Hematopoietic multipotent progenitor cell treated with erythropoietin and hydrocortisone succinate and interleukin-3 and kit ligand, for 17 days (in vitro differentiated cells): Measurements from ENCODE around the gene SERTAD4.

Experiments
- DNase-seq: peaks from one replicate; pipeline ENCODE4 v3.0.0-alpha.2; 2015; ENCODE audit warnings: low spot score

SERTAD4 gene

GRCh38 chr1:210233216-210233494 is 559 bp downstream of the SERTAD4 start:
- no peak for DNase-seq

GRCh38 chr1:210233495-210234328 is 1.1 kb downstream of the SERTAD4 start:
- DNase-seq: no peak

DNA sequence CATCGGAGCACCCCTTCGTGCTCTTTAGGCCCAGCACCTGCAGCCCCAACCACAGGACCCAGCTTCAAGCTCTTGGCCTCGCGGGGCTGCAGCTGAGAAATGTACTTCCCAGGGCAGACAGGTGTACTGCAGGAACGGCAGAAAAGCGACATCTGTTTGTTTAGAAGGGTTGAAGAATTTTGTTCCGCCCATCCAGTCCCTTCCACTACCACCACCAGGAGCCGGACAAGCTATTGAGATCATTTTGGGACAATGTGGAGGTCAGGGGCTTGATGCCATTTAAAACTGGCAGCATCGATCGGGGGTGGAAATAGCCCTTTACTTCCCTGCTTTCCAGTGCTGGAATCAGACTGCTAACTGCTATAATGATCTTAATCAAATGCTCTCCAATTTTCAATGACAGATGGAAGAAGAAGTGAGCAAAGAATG is 1.7 kb downstream of the SERTAD4 start:
- no peak for DNase-seq

- no peak for DNase-seq
These were observed 2.9 kb downstream of the SERTAD4 start for GRCh38 chr1:210235363-210236053.

- no peak for DNase-seq
These were observed 3.8 kb downstream of the SERTAD4 start for GRCh38 chr1:210236386-210236839.

DNA sequence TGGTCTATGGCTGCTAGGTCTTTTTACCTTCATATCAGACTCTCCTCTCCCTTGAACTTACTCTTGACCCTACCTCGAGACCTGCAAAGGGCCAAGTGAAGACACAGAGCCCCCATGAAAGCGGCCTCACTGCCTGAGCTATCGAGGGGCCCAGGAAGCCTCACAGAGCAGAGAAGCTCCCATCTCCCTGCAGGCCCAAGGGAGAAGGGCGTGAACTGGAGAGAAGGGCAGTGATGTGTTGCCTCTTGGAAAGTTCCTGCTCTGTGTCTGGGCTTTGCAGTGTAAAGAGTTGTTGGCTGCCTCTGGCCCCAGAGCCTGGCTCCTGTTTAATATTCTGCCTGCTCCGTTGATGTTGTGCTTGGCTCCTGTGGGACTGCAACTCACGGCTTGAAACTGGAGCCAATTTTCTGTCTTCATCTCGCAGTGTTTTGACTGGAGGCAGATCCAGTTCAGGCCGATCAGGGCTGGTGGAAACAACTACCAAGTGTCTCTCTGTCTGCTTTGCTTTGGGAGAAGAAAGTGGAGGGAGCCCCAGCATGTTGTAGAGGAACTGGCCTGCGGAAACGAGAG is 4.3 kb downstream of the SERTAD4 start:
- no peak for DNase-seq

- DNase-seq: no peak
These were observed 4.9 kb downstream of the SERTAD4 start for GRCh38 chr1:210237479-210237878.

GRCh38 chr1:210237981-210238380 is 5.4 kb downstream of the SERTAD4 start:
- DNase-seq: no peak

GRCh38 chr1:210239349-210240111 is 6.9 kb downstream of the SERTAD4 start:
- DNase-seq: no peak

- DNase-seq: no peak
These were observed 8.5 kb downstream of the SERTAD4 start for GRCh38 chr1:210241121-210241520.

DNA sequence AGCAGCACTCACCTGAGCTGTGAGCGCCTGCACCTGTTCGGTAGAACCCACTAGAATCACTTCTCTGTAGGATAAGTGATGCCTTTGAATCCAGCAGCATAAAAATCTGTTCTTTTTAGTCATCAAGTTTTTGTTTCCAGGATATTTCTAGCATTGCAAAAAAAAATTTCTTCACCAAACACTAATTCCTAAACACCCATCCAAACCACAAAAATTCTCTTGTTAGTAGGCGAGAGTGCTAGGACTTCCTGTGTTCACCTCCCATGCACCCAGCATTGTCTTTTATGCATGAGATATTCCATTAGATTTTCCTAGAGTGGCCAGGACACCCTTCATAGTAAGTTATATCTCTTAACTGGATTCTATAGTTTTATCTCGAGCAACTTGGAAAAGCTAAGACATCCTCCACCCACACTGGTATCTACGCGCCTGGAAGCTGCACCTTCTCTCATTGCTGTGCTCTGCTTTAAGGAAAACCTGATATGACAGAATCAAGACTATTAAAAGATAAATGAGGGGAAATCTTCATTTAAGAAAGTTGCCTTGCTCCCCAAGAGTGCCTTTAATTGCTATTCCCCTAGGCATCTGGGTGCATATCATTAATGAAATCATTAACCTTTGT is 12.3 kb downstream of the SERTAD4 start:
- no peak for DNase-seq

- DNase-seq: no peak
These were observed 13.9 kb downstream of the SERTAD4 start for GRCh38 chr1:210246447-210246846.

DNA sequence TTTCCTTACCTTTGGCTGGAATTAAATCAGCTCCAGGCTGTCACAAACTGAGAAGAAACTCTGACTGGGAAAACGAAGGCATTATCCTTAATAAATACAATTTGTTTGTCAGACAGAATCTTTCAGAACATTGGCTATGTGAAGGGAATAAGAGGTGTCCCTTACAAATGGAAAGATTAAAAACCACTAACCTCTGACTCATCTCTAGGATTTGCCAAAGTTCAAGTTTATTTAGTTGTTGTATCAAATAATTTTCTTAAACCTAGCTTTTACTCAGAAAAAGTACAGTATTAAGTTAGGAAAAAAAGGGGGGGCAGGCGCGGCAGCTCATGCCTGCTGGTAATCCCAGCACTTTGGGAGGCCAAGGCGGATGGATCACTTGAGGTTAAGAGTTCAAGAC is 15.7 kb downstream of the SERTAD4 start:
- no peak for DNase-seq

DNA sequence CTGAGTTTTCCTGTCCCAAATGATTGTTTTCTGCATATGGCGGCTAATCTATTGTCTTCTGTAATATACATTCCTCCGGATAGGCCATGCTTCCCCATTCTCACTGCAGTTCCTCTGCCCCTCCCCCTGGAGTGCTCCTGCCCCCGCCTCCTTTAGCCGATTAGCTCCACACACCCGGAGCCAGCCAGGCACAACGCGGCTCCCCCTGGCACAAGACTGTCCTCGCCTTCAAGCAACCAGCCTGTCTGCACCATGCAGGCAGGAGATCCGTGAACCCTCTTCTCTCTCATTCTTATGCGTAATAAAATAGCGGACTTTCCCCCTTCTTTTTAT is 18.0 kb downstream of the SERTAD4 start:
- DNase-seq: no peak

DNA sequence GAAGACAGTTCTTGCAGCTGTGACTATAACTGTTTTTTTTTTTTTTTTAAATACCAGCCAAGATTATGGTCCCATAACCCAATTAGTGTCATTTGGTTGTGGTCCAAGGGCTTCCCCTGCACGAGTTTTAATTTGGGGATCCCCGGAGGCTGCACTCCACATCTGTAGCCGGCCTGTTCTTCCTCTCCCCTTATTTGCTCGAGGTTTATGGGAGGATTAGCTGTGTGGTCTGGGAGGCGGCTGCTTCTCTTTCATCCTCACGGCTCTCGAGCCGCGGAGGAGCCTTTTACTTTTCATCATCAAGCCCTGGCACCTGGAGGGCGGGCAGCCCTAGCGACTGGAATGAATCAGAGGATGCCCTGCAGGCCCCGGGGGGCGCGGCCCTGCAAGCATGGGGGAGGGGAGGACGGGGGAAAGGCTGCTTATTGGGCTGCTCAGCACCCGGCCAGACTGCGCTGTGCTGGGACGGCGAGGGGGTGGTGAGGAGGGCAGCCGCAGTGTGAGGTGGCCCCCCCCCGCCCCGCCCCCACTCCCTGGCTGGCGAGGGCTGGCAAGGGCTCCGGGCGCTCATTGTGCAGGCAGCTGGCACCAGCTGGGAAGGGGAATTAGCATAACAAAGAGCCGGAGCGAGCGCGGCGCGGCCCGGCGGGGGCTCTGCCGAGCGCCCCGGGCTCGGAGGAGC is 18.5 kb downstream of the SERTAD4 start:
- no peak for DNase-seq

GRCh38 chr1:210251680-210252490 is 19.3 kb downstream of the SERTAD4 start:
- no peak for DNase-seq

DNA sequence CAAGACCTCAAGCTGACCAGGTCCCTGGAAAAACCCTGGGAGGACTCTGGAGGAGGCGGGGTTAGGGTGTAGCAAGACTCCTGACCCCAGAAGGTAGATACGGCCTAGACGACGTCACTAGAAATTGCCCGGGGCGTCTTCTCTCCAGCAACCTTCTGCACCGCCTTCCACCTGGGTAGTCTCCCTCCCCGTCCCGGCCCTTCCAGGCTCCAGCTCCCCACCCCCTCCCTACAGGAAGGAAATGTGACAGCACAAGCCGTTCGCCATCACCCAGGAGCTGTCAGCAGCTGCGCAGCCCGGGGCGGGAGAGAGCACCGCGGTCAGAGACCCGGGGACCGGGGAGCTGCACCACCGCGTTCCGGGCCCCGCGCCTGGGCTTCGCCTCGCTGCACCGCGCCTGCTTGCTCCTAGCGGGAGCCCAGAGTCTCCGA is 20.0 kb downstream of the SERTAD4 start:
- DNase-seq: no peak

- DNase-seq: no peak
These were observed 21.7 kb downstream of the SERTAD4 start for GRCh38 chr1:210254298-210254697.

DNA sequence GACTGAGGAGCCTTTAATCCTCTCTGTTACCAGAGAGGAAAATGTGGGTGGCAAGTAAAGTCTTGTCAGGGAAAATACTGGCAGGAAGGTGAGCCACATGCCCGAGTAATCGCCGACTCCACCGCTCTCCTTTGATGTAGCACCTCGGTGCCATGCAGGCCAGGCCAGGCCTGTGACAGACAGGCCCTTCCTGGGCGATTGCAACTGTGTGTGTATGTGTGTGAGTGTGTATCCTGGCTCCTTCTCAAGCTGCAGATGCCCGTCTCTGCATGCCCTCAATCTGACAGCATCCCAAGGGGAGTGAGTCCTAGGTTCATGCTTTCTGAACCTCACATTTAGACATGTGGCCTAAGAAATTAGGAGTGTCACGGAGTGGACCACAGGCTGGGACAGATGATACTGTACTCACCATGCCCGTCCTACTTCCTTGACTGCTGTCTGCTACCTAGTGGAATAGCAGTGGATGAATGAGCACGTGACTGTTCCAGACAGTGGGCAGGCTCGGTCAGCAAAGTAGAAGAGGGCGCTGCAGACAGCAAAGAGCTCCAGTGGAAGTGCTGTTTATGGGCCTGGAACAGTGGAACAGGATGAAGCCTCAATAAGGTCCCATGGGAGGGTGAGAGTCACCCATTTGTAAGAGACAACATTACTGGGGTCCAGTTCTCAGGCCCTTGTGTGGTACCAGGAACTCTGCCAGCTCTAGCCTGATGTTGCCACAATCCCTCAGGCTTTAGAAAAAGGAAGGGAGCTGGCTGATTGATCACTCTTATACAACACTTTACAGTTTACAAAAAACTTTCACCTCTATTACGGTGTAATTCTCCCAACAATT is 25.3 kb downstream of the SERTAD4 start:
- DNase-seq: no peak

DNA sequence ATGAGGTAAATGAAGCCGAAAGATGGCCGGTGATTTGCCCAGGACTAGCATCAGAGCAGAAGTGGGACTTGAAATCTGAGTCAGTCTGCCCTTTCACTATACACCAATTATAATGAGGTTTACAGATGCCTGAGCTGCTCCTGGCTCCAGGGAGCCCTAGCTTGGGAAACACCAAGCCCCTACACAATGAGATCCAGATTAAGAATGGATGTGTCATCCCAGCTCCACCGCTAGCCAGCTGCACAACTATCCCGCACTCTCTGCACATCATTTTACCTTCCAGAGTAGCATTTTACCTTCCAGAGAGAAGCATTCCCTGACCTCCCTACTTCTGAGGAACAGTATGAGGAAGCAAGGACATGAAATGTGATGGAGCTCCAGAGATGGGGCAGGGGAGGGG is 27.0 kb downstream of the SERTAD4 start:
- DNase-seq: no peak
